HUES6 (cell line): Measurements from ENCODE around the gene HECTD2.
"Not testable (repeated sequence)": the region's sequence is repeated elsewhere in the genome, so short reads cannot be mapped to it uniquely, and the experiment has no call there.

ENCODE experiments used
- H3K27ac ChIP-seq: 2 replicates; pipeline ENCODE4 v1.7.0; 2013; ENCODE audit warnings: low read depth, mild to moderate bottlenecking, low read length, inconsistent platforms
- H3K27me3 ChIP-seq: 2 replicates; pipeline ENCODE4 v1.6.1; 2013; ENCODE audit warnings: low read length; ENCODE audit not compliant: control insufficient read depth, insufficient read depth
- H3K36me3 ChIP-seq: 2 replicates; pipeline ENCODE4 v1.6.1; 2013; ENCODE audit warnings: low read length; ENCODE audit not compliant: control insufficient read depth, insufficient read depth
- H3K4me1 ChIP-seq: 2 replicates; pipeline ENCODE4 v1.6.1; 2013; ENCODE audit warnings: low read length; ENCODE audit not compliant: control insufficient read depth, insufficient read depth
- H3K4me3 ChIP-seq: 2 replicates; pipeline ENCODE4 v1.5.1; 2013; ENCODE audit warnings: low read depth, low read length
- H3K9ac ChIP-seq: one replicate; pipeline ENCODE4 v1.6.1; 2013; ENCODE audit warnings: mild to moderate bottlenecking, low read length
- H3K9me3 ChIP-seq: 2 replicates; pipeline ENCODE4 v1.6.1; 2013; ENCODE audit warnings: low read depth, low read length; ENCODE audit not compliant: control insufficient read depth, insufficient read depth

Gene HECTD2

GRCh38 chr10:91452063-91452462 is 41.9 kb downstream of the HECTD2 start:
- Histone ChIP-seq H3K4me1 (no peaks in the 10 kb centered on the region), H3K27ac (no peak overlapping the region), H3K9me3 (peaks cover 34% of the 10 kb centered on the region), H3K36me3 (no peaks in the 10 kb centered on the region), H3K9ac (no peak overlapping the region), H3K4me3 (no peak overlapping the region), H3K27me3 (no peaks in the 10 kb centered on the region)

- Histone ChIP-seq H3K27me3 (no peaks in the 10 kb centered on the region), H3K4me3 (no peak overlapping the region), H3K36me3 (no peaks in the 10 kb centered on the region), H3K4me1 (no peaks in the 10 kb centered on the region), H3K27ac (no peak overlapping the region), H3K9ac (no peak overlapping the region), H3K9me3 (peaks cover 34% of the 10 kb centered on the region)
Measured at GRCh38 chr10:91453535-91453934, 43.4 kb downstream of the HECTD2 start.

GRCh38 chr10:91455135-91455534 is 45.0 kb downstream of the HECTD2 start:
- not testable (repeated sequence) for H3K27me3 ChIP-seq, H3K4me3 ChIP-seq, H3K27ac ChIP-seq, H3K4me1 ChIP-seq, H3K9ac ChIP-seq, H3K36me3 ChIP-seq
- peaks cover 27% of the 10 kb centered on the region for H3K9me3 ChIP-seq

GRCh38 chr10:91460681-91461080 is 50.5 kb downstream of the HECTD2 start:
- H3K4me1 ChIP-seq = no peaks in the 10 kb centered on the region
- H3K4me3 ChIP-seq = no peak overlapping the region
- peaks cover 24% of the 10 kb centered on the region for H3K36me3 ChIP-seq
- no peaks in the 10 kb centered on the region for H3K27me3 ChIP-seq
- H3K27ac ChIP-seq = no peak overlapping the region
- no peaks in the 10 kb centered on the region for H3K9me3 ChIP-seq
- H3K9ac ChIP-seq = no peak overlapping the region

GRCh38 chr10:91462423-91462822 is 52.3 kb downstream of the HECTD2 start:
- Histone ChIP-seq H3K9me3 (peaks cover 5% of the 10 kb centered on the region; the same call in 1 of the 2 replicates), H3K27me3 (no peaks in the 10 kb centered on the region), H3K4me1 (no peaks in the 10 kb centered on the region), H3K36me3 (peaks cover 33% of the 10 kb centered on the region), H3K27ac (no peak overlapping the region), H3K9ac (no peak overlapping the region), H3K4me3 (no peak overlapping the region)

GRCh38 chr10:91464500-91464899 is 54.4 kb downstream of the HECTD2 start:
- H3K36me3 ChIP-seq = peaks cover 37% of the 10 kb centered on the region
- no peaks in the 10 kb centered on the region for H3K4me1 ChIP-seq
- no peak overlapping the region for H3K27ac ChIP-seq
- H3K27me3 ChIP-seq = no peaks in the 10 kb centered on the region
- no peak overlapping the region for H3K9ac ChIP-seq
- H3K4me3 ChIP-seq = no peak overlapping the region
- H3K9me3 ChIP-seq = peaks cover 12% of the 10 kb centered on the region

GRCh38 chr10:91465261-91465660 is 55.1 kb downstream of the HECTD2 start:
- peaks cover 12% of the 10 kb centered on the region for H3K9me3 ChIP-seq
- no peak overlapping the region for H3K27ac ChIP-seq
- no peak overlapping the region for H3K4me3 ChIP-seq
- H3K27me3 ChIP-seq = no peaks in the 10 kb centered on the region
- peaks cover 37% of the 10 kb centered on the region for H3K36me3 ChIP-seq
- H3K9ac ChIP-seq = no peak overlapping the region
- H3K4me1 ChIP-seq = no peaks in the 10 kb centered on the region

- Histone ChIP-seq H3K9me3 (peaks cover 12% of the 10 kb centered on the region), H3K27me3 (no peaks in the 10 kb centered on the region), H3K4me1 (no peaks in the 10 kb centered on the region), H3K4me3 (no peak overlapping the region), H3K9ac (no peak overlapping the region), H3K27ac (no peak overlapping the region), H3K36me3 (peaks cover 32% of the 10 kb centered on the region)
Measured at GRCh38 chr10:91467114-91467513, 57.0 kb downstream of the HECTD2 start.

GRCh38 chr10:91471602-91472001 is 61.5 kb downstream of the HECTD2 start:
- H3K27ac ChIP-seq = no peak overlapping the region
- H3K9me3 ChIP-seq = peaks cover 12% of the 10 kb centered on the region
- no peaks in the 10 kb centered on the region for H3K27me3 ChIP-seq

GRCh38 chr10:91472911-91473310 is 62.8 kb downstream of the HECTD2 start:
- no peaks in the 10 kb centered on the region for H3K4me1 ChIP-seq
- H3K36me3 ChIP-seq = no peaks in the 10 kb centered on the region
- H3K4me3 ChIP-seq = no peak overlapping the region
- no peak overlapping the region for H3K9ac ChIP-seq
- no peaks in the 10 kb centered on the region for H3K27me3 ChIP-seq
- H3K9me3 ChIP-seq = peaks cover 4% of the 10 kb centered on the region
- H3K27ac ChIP-seq = no peak overlapping the region

More at GRCh38 chr10:91471602-91472001, 61.5 kb downstream of the HECTD2 start:
- Histone ChIP-seq H3K36me3 (peaks cover 12% of the 10 kb centered on the region), H3K9ac (no peak overlapping the region), H3K4me3 (no peak overlapping the region), H3K4me1 (no peaks in the 10 kb centered on the region)

GRCh38 chr10:91474009-91474408 is 63.9 kb downstream of the HECTD2 start:
- Histone ChIP-seq H3K27ac (no peak overlapping the region), H3K9me3 (peaks cover 3% of the 10 kb centered on the region; the same call in 1 of the 2 replicates), H3K27me3 (no peaks in the 10 kb centered on the region), H3K9ac (no peak overlapping the region), H3K36me3 (no peaks in the 10 kb centered on the region), H3K4me1 (no peaks in the 10 kb centered on the region), H3K4me3 (no peak overlapping the region)

GRCh38 chr10:91477236-91477635 is 67.1 kb downstream of the HECTD2 start:
- H3K36me3 ChIP-seq = no peaks in the 10 kb centered on the region
- no peaks in the 10 kb centered on the region for H3K27me3 ChIP-seq
- no peaks in the 10 kb centered on the region for H3K4me1 ChIP-seq
- no peak overlapping the region for H3K27ac ChIP-seq
- H3K9ac ChIP-seq = no peak overlapping the region
- H3K4me3 ChIP-seq = no peak overlapping the region
- H3K9me3 ChIP-seq = no peaks in the 10 kb centered on the region
